ENCODE results near the gene SMURF2. TPM values are rescaled to one million over a fixed set of nuclear protein-coding genes. Genes with fewer than 3 reads are reported as not detected.

The SMURF2 gene
- total and polyA plus RNA-seq, 2 of the 4 experiments (the other 2 are of a cell fraction): 131 to 774 TPM

- in situ Hi-C loops (cut with MboI; ENCODE audit: low sequenced_read_pairs): no loop called here
- H2AK9ac ChIP-seq (replicated peaks; ENCODE audit: low read depth, low read length, poor library complexity): no peak overlapping the region
- no peak overlapping the region for H2BK120ac ChIP-seq (ENCODE audit: low read depth, low read length)
- H3K4ac ChIP-seq (ENCODE audit: low read depth, low read length): no peak overlapping the region
- no TSS peak for BruUV-seq (replicated peaks)
- DNase-seq: no peak
- no peaks in the 10 kb centered on the region for H3K4me1 ChIP-seq (ENCODE audit: control insufficient read depth, insufficient read depth, low read length)
- peaks cover 31% of the 10 kb centered on the region for H3K36me3 ChIP-seq (ENCODE audit: control insufficient read depth, insufficient read depth, low read length)
- peaks cover 3% of the 10 kb centered on the region; the same call in 1 of the 2 replicates for H4K20me1 ChIP-seq (ENCODE audit: insufficient read depth, low read length)
- H3K9ac ChIP-seq (ENCODE audit: low read depth, low read length): no peak overlapping the region
- H3K4me2 ChIP-seq (ENCODE audit: low read depth, low read length): no peak overlapping the region
- no peak overlapping the region for H2AFZ ChIP-seq (replicated peaks; ENCODE audit: low read length, poor library complexity)
- H3K9me1 ChIP-seq (ENCODE audit: insufficient read depth, low read length): no peaks in the 10 kb centered on the region
- ATAC-seq (ENCODE audit: low read depth): no peak; the same call in 1 of the 2 replicates
- no peak overlapping the region for H3K14ac ChIP-seq (replicated peaks; ENCODE audit: low read depth, low read length)
- no peak overlapping the region for H2BK15ac ChIP-seq (ENCODE audit: low read depth, low read length)
- no peak overlapping the region for H2AK5ac ChIP-seq (ENCODE audit: low read depth, low read length)
- H4K8ac ChIP-seq (ENCODE audit: low read depth in 2 of 2, low read length in 2 of 2): no peak overlapping the region
- CTCF ChIA-PET: no interaction called here
- no peak overlapping the region for H4K91ac ChIP-seq (ENCODE audit: insufficient read depth, low read depth, low read length)
- WGBS, 2 experiments (ENCODE audit: extremely low coverage in 2 of 2, insufficient read length in 1 of 2): no CpG with 5 or more reads among the region's 1 CpG
- POLR2A ChIA-PET (ENCODE audit: unreplicated experiment): interaction anchor here (1.3 kb wide), 1 partner anchor 11 kb away, joined by 3 read pairs; no protein-coding TSS in a partner anchor
- H3K4me3 ChIP-seq (ENCODE audit: insufficient read depth, low read depth, low read length): no peak overlapping the region
- H3K79me1 ChIP-seq (ENCODE audit: low read depth in 1 of 2, low read length in 2 of 2): peaks cover 19 to 26% of the 10 kb centered on the region in 2 experiments
- H3K27ac ChIP-seq (ENCODE audit: insufficient read depth, low read length): no peak overlapping the region
- H2BK5ac ChIP-seq (ENCODE audit: low read depth, low read length, poor library complexity, severe bottlenecking): no peak overlapping the region
- no peaks in the 10 kb centered on the region for H3K9me3 ChIP-seq (ENCODE audit: control insufficient read depth, insufficient read depth, low read length)
- TF ChIP-seq ELK1 (IDR thresholded peaks at IDR 0.05; ENCODE audit: borderline replicate concordance, low read depth, low read length) (no peak), SMC3 (IDR thresholded peaks at IDR 0.05; ENCODE audit: low read depth, low read length) (no peak)
- no peak overlapping the region for H3K56ac ChIP-seq (ENCODE audit: extremely low read depth, insufficient read depth, low read length)
- H3K23ac ChIP-seq (ENCODE audit: low read depth, low read length): no peak overlapping the region
- no peak overlapping the region for H4K5ac ChIP-seq (ENCODE audit: low read depth, low read length)
- intact Hi-C loops (cut with micrococcal nuclease): no loop called here
- H2BK20ac ChIP-seq (ENCODE audit: low read depth, low read length): no peak overlapping the region
- no peaks in the 10 kb centered on the region for H3K27me3 ChIP-seq (ENCODE audit: control insufficient read depth, insufficient read depth, low read length)
- H3K18ac ChIP-seq (ENCODE audit: low read depth, low read length): no peak overlapping the region
- dilution Hi-C loops (cut with HindIII; ENCODE audit: low sequenced_read_pairs, unreplicated experiment): no loop called here
Observed at GRCh38 chr17:64515829-64516228, 146.3 kb downstream of the SMURF2 start.

Measured in IMR-90 (cell line).